Esophagus squamous epithelium (tissue), 5 donors: ENCODE measurements around the gene ATRNL1. TPM values are rescaled to one million over a fixed set of nuclear protein-coding genes. Genes with fewer than 3 reads are reported as not detected.
"Not testable (repeated sequence)": the region's sequence is repeated elsewhere in the genome, so short reads cannot be mapped to it uniquely, and the experiment has no call there.

Source experiments
- DNase-seq: peaks from one replicate; lab custom pipeline; 2025; lab: John Stamatoyannopoulos, UW
- H3K27ac ChIP-seq, 4 donors: fragments of 200-600 bp; sonication (generic); one replicate each; pipeline ENCODE4 v1.5.1; 2016 to 2019; ENCODE audit warnings: mild to moderate bottlenecking in 1 of 4
- H3K27me3 ChIP-seq, 4 donors: fragments of 200-600 bp; sonication (generic); 1 replicate in 3 of 4; 2 replicates in 1 of 4; pipeline versions ENCODE4 v1.5.1 to v1.6.0; 2017 to 2021; ENCODE audit warnings: antibody characterized with exemption in 1 of 4
- H3K36me3 ChIP-seq, 3 donors: fragments of 200-600 bp; sonication (generic); one replicate each; pipeline ENCODE4 v1.5.1; 2016 to 2019
- H3K4me1 ChIP-seq, 3 donors: fragments of 200-600 bp; sonication (generic); one replicate each; pipeline ENCODE4 v1.5.1; 2017 to 2019
- H3K4me3 ChIP-seq, 4 donors: fragments of 200-600 bp; sonication (generic); 1 replicate in 3 of 4; 2 replicates in 1 of 4; pipeline ENCODE4 v1.5.1; 2016 to 2019; ENCODE audit warnings: mild to moderate bottlenecking in 2 of 4, moderate library complexity in 1 of 4
- H3K9me3 ChIP-seq, 3 donors: fragments of 200-600 bp; sonication (generic); one replicate each; pipeline ENCODE4 v1.5.1; 2016 to 2019
- CTCF ChIP-seq, 6 experiments: fragments of 450-650 bp in 4 of 6; fragments of 200-600 bp in 2 of 6; sonication (generic) in 2 of 6; IDR thresholded peaks; one replicate each; pipeline ENCODE4 v1.5.1; 2016 to 2019; ENCODE audit warnings: antibody characterized with exemption in 6 of 6, mild to moderate bottlenecking in 4 of 6, moderate library complexity in 4 of 6
- POLR2A ChIP-seq, 4 donors: fragments of 450-650 bp; IDR thresholded peaks; one replicate each; pipeline ENCODE4 v1.6.1; 2017; ENCODE audit warnings: antibody characterized with exemption in 4 of 4, mild to moderate bottlenecking in 4 of 4, moderate library complexity in 3 of 4
- WGBS, 2 donors: methylation state at CpG; one replicate each; pipeline ENCODE4 v1.1.5; 2018; 5-methylcytosine and 5-hydroxymethylcytosine counted together
- intact Hi-C: fragments of 100-400 bp; cut with DNase I; formaldehyde crosslinking; loops from one replicate; pipeline ENCODE4 v1.15.0; 2022
- total RNA-seq, 4 donors: library from RNA; depleted of rRNA; stranded (reverse); fragments of >200 nt; gene quantifications; one replicate each; pipeline ENCODE4 v1.1.0, GENCODE V29; 2016
- donor health status: DM: yes; HTN: yes; CAD: no.

Gene ATRNL1
- total RNA-seq, 4 donors from 2014 or later = 0.64 to 15.1 (median 2.6) TPM

DNA sequence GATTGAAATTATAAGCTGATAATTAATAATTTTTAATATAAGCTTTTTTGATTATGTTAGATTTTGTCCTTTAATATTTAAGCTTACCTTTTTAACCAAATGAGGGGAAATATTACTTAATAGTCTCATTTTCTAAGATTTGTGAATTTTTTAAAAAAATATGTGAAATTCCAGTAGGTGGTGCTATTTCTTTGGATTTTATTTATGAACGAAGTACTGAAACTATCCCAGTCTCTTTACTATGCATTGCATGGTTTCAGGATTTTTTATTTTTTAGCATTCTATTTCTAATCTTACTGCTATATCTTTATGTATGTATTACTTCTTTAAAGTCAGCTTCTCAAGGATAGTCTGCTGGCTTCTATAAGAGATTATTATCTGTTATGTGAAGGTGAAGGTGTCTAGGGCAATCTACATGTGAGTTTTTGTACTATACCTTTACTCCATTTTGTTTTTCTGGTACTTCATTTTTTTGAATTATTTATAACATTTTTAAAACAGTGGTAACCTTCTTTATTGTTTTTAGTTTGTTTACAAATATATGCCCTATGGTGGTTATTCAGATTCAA lies 78.3 kb downstream of the ATRNL1 start:
- Histone ChIP-seq H3K4me1 (no peaks in the 10 kb centered on the region), H3K4me3 (no peak overlapping the region), H3K27ac (no peak overlapping the region), H3K27me3 (no peaks in the 10 kb centered on the region), H3K9me3 (no peaks in the 10 kb centered on the region), H3K36me3 (no peaks in the 10 kb centered on the region)
- DNase-seq = no peak
- 0 to 3% methylated on average over 1 of the region's 1 CpG for WGBS, 2 donors
- intact Hi-C loops = no loop called here
- TF ChIP-seq POLR2A (IDR thresholded peaks at IDR 0.05) = no peak
- TF ChIP-seq CTCF (IDR thresholded peaks at IDR 0.05) = peak in 2 of 6 experiments; percentile 34 to 38

- DNase-seq = no peak
- no peaks in the 10 kb centered on the region for H3K27me3 ChIP-seq
- WGBS, 2 donors = 49 to 54% methylated on average over 3 of the region's 3 CpGs
- H3K27ac ChIP-seq = no peak overlapping the region
- no peaks in the 10 kb centered on the region for H3K9me3 ChIP-seq
- H3K4me3 ChIP-seq = no peak overlapping the region
- H3K4me1 ChIP-seq = no peaks in the 10 kb centered on the region
- H3K36me3 ChIP-seq = no peaks in the 10 kb centered on the region
- TF ChIP-seq POLR2A (IDR thresholded peaks at IDR 0.05) (no peak), CTCF (IDR thresholded peaks at IDR 0.05) (no peak)
- intact Hi-C loops = no loop called here
These were observed 80.8 kb downstream of the ATRNL1 start for GRCh38 chr10:115173915-115174443.

DNA sequence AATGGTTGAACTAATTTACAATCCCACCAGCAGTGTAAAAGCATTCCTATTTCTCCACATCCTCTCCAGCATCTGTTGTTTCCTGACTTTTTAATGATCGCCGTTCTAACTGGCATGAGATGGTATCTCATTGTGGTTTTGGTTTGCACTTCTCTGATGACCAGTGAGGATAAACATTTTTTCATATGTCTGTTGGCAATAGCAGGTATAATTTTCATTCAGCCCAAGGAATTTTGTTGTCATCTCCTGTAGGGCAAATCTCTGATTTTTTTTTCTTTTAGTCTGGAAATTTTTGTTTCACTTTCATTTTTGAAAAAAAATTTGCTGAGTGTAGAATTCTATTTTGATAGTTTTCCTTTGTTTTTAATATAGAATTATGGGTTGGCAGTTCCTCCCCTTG lies 114.1 kb downstream of the ATRNL1 start:
- WGBS, 2 donors = 45 to 88% methylated on average over 2 of the region's 2 CpGs
- DNase-seq, intact Hi-C loops, H3K36me3 ChIP-seq, H3K27me3 ChIP-seq, H3K4me1 ChIP-seq, H3K27ac ChIP-seq, H3K9me3 ChIP-seq, H3K4me3 ChIP-seq: not testable (repeated sequence)

DNA sequence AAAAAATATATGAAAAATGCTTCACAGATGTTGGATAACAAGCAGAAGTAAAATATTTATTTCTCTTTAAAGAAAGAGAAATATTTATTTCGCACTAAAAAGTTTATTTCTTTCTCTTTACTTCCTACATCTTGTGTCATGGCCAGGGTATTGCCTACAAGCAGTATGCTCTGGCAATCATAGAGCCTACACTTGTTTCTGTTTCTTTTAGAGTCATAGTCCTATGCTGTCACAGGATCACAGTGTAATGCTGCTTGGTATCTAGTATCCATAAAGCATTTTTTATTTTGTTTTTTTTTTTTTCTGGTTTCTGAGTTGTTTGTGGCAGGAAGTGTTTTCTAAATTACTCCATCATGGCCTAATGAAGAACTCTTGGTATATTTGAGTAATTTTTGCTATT lies 116.0 kb downstream of the ATRNL1 start:
- no peak overlapping the region for H3K27ac ChIP-seq
- no peaks in the 10 kb centered on the region for H3K27me3 ChIP-seq
- intact Hi-C loops = no loop called here
- no peaks in the 10 kb centered on the region for H3K9me3 ChIP-seq
- no peak overlapping the region for H3K4me3 ChIP-seq
- TF ChIP-seq CTCF (IDR thresholded peaks at IDR 0.05) (no peak), POLR2A (IDR thresholded peaks at IDR 0.05) (no peak)
- H3K4me1 ChIP-seq = no peaks in the 10 kb centered on the region
- DNase-seq = no peak
- no peaks in the 10 kb centered on the region for H3K36me3 ChIP-seq
- 40 to 47% methylated on average over 1 of the region's 1 CpG for WGBS, 2 donors

GRCh38 chr10:115214829-115215228 lies 121.7 kb downstream of the ATRNL1 start:
- intact Hi-C loops = no loop called here
- Histone ChIP-seq H3K4me1 (no peaks in the 10 kb centered on the region), H3K36me3 (no peaks in the 10 kb centered on the region), H3K27ac (no peak overlapping the region), H3K27me3 (no peaks in the 10 kb centered on the region), H3K4me3 (no peak overlapping the region), H3K9me3 (no peaks in the 10 kb centered on the region)
- 74 to 75% methylated on average over 2 of the region's 2 CpGs for WGBS, 2 donors
- TF ChIP-seq CTCF (IDR thresholded peaks at IDR 0.05) (no peak), POLR2A (IDR thresholded peaks at IDR 0.05) (no peak)
- no peak for DNase-seq
